Measurements from ENCODE around the gene COPS9.

- TF ChIP-seq SIN3A (IDR thresholded peaks at IDR 0.05; ENCODE audit: borderline replicate concordance, insufficient read depth, low read length) (no peak), POLR2AphosphoS5 (IDR thresholded peaks at IDR 0.05; ENCODE audit: low read depth, low read length) (no peak), TAF1 (IDR thresholded peaks at IDR 0.05; ENCODE audit: borderline replicate concordance, insufficient read depth, low read length) (no peak)
- TF ChIP-seq, protein P1, sequence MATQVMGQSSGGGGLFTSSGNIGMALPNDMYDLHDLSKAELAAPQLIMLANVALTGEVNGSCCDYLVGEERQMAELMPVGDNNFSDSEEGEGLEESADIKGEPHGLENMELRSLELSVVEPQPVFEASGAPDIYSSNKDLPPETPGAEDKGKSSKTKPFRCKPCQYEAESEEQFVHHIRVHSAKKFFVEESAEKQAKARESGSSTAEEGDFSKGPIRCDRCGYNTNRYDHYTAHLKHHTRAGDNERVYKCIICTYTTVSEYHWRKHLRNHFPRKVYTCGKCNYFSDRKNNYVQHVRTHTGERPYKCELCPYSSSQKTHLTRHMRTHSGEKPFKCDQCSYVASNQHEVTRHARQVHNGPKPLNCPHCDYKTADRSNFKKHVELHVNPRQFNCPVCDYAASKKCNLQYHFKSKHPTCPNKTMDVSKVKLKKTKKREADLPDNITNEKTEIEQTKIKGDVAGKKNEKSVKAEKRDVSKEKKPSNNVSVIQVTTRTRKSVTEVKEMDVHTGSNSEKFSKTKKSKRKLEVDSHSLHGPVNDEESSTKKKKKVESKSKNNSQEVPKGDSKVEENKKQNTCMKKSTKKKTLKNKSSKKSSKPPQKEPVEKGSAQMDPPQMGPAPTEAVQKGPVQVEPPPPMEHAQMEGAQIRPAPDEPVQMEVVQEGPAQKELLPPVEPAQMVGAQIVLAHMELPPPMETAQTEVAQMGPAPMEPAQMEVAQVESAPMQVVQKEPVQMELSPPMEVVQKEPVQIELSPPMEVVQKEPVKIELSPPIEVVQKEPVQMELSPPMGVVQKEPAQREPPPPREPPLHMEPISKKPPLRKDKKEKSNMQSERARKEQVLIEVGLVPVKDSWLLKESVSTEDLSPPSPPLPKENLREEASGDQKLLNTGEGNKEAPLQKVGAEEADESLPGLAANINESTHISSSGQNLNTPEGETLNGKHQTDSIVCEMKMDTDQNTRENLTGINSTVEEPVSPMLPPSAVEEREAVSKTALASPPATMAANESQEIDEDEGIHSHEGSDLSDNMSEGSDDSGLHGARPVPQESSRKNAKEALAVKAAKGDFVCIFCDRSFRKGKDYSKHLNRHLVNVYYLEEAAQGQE (IDR thresholded peaks at IDR 0.05; ENCODE audit: insufficient read depth in 1 of 2, low read depth in 2 of 2, low read length in 2 of 2), result no peak
Measured at GRCh38 chr2:240160291-240161086, 24.4 kb upstream of the COPS9 start.
